ENCODE results near the gene PDE6B.

Gene PDE6B

GRCh38 chr4:620201-620600, 5.2 kb upstream of the PDE6B start:
- Histone ChIP-seq H3K36me3 (ENCODE audit: control insufficient read depth, insufficient read depth, low read length) (no peaks in the 10 kb centered on the region), H3K9ac (ENCODE audit: low read length) (no peak overlapping the region), H3K9me3 (ENCODE audit: control insufficient read depth, low read length) (no peaks in the 10 kb centered on the region), H3K4me1 (ENCODE audit: control insufficient read depth, insufficient read depth, low read length) (no peaks in the 10 kb centered on the region), H3K4me3 (ENCODE audit: low read length) (no peak overlapping the region), H3K27me3 (ENCODE audit: control insufficient read depth, insufficient read depth, low read length) (peaks cover 6% of the 10 kb centered on the region)

GRCh38 chr4:620851-621261, 4.5 kb upstream of the PDE6B start:
- Histone ChIP-seq H3K36me3 (ENCODE audit: control insufficient read depth, insufficient read depth, low read length) (no peaks in the 10 kb centered on the region), H3K9ac (ENCODE audit: low read length) (no peak overlapping the region), H3K4me3 (ENCODE audit: low read length) (no peak overlapping the region), H3K4me1 (ENCODE audit: control insufficient read depth, insufficient read depth, low read length) (no peaks in the 10 kb centered on the region), H3K9me3 (ENCODE audit: control insufficient read depth, low read length) (no peaks in the 10 kb centered on the region), H3K27me3 (ENCODE audit: control insufficient read depth, insufficient read depth, low read length) (peaks cover 6% of the 10 kb centered on the region)

DNA sequence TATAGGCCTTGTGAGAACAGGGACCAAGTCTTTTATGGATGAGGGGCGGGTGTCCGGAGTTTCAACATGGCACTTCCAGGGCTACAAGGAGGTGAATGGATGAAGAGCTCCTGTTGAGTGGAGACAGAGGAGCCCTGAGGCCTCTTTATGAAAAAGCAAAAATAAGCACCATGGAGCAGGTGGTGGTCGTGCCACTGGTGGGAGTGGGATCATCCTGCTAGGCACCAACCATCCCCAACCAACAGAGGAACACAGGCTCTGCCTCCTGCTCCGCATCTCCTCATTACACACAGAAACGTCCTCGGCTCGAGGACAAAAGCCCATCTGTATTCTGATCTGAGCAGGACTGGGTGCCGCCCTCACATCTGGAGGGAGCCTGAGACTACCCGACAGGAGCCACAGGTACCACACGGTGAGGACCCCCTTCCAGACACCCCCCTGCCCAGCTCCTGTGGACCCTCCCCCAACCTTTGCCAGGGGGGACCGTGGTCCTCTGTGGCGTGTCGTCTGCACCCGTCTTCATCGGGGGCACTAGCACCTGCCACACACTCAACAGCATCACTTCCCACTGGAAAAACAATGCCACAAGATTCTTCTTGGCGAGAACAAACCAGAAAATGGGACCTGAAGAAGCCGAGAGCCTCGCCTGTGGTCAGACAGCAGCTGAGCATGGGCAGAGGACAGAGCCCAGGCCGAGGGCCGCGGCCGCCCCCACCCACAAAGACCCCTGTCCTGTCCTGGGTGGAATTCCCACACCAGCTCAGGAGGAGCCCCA, 3.9 kb upstream of the PDE6B start:
- no peak overlapping the region for H3K9ac ChIP-seq (ENCODE audit: low read length)
- H3K4me1 ChIP-seq (ENCODE audit: control insufficient read depth, insufficient read depth, low read length), result no peaks in the 10 kb centered on the region
- H3K36me3 ChIP-seq (ENCODE audit: control insufficient read depth, insufficient read depth, low read length), result no peaks in the 10 kb centered on the region
- no peaks in the 10 kb centered on the region for H3K9me3 ChIP-seq (ENCODE audit: control insufficient read depth, low read length)
- no peak overlapping the region for H3K4me3 ChIP-seq (ENCODE audit: low read length)
- peaks cover 6% of the 10 kb centered on the region for H3K27me3 ChIP-seq (ENCODE audit: control insufficient read depth, insufficient read depth, low read length)

- Histone ChIP-seq H3K9me3 (ENCODE audit: control insufficient read depth, low read length) (no peaks in the 10 kb centered on the region), H3K36me3 (ENCODE audit: control insufficient read depth, insufficient read depth, low read length) (no peaks in the 10 kb centered on the region), H3K4me3 (ENCODE audit: low read length) (no peak overlapping the region), H3K27me3 (ENCODE audit: control insufficient read depth, insufficient read depth, low read length) (peaks cover 6% of the 10 kb centered on the region), H3K9ac (ENCODE audit: low read length) (no peak overlapping the region), H3K4me1 (ENCODE audit: control insufficient read depth, insufficient read depth, low read length) (no peaks in the 10 kb centered on the region)
Observed at GRCh38 chr4:622071-622995, 3.0 kb upstream of the PDE6B start.

DNA sequence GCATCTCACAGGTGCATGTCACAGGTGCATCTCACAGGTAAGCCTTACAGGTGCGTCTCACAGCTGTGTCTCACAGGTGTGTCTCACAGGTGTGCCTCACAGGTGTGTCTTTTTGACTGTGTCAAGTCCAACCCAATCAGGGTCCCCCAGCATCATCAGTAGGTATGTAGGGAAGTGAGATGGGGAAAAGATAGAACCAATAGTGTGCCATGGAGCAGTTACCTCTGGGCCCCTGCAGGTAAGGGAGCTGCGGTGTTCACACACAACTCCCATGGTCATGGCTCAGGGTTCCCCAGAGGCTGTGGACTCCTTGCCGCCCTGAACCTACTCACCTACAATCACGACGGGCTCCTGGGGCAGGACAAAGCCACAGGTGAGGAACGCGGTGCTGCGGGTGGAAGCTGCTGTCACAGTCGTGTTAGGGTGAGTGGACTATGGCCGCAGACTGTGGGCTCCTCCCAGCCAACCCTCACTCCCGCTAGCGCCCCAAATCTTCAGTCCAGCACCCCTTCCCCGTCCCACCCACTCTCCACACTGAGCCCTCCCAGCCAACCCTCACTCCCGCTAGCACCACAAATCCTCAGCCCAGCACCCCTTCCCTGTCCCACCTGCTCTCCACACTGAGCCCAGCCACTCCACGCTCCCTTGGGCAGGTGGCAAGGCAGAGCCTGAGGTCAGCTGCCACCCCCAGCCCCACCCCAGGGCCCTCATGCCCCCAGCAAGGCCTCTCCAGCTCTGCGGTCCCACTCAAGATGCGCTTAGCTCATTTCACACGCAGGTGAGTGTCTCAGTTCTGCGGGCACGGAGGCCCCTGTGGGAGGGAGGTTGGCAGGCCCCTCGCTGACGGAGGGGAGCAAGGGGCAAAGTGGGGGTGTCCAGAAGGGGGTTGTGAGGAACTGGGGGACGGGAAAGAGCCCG, 2.1 kb upstream of the PDE6B start:
- H3K36me3 ChIP-seq (ENCODE audit: control insufficient read depth, insufficient read depth, low read length), result no peaks in the 10 kb centered on the region
- no peaks in the 10 kb centered on the region for H3K4me1 ChIP-seq (ENCODE audit: control insufficient read depth, insufficient read depth, low read length)
- no peak overlapping the region for H3K9ac ChIP-seq (ENCODE audit: low read length)
- no peaks in the 10 kb centered on the region for H3K9me3 ChIP-seq (ENCODE audit: control insufficient read depth, low read length)
- no peaks in the 10 kb centered on the region for H3K27me3 ChIP-seq (ENCODE audit: control insufficient read depth, insufficient read depth, low read length)
- H3K4me3 ChIP-seq (ENCODE audit: low read length), result no peak overlapping the region

DNA sequence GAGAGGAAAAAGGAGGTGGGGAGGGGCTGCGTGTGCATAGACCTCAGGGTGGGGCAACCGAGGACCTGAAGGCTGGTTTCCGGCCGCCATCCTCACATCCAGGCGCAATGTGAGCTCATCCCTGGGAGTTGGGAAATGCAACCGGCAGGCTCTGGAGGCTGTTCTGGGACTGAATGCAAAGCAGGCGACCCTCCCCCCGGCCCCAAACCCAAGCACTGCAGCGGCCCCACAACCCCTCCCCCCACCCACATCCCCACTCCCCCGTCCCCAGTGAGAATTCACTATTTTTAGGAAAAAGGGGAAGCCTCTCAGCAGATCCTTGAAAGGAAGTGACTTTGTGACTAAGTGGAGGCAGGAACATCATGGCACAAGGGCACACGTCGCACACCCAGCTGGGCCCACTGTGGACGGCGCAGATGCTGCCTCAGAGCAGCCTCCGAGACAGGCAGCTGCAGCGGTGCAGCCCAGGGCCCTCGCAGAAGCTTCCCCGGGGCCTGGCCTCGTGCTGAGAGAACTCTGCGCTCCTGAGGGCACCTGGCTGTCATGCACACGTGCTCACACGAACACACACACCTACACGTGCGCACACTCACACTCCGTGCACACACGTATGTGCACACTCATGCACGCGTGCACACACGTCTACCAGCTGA, 1.3 kb upstream of the PDE6B start:
- Histone ChIP-seq H3K9me3 (ENCODE audit: control insufficient read depth, low read length) (no peaks in the 10 kb centered on the region), H3K36me3 (ENCODE audit: control insufficient read depth, insufficient read depth, low read length) (no peaks in the 10 kb centered on the region), H3K9ac (ENCODE audit: low read length) (no peak overlapping the region), H3K4me1 (ENCODE audit: control insufficient read depth, insufficient read depth, low read length) (no peaks in the 10 kb centered on the region), H3K4me3 (ENCODE audit: low read length) (no peak overlapping the region), H3K27me3 (ENCODE audit: control insufficient read depth, insufficient read depth, low read length) (peaks cover 3% of the 10 kb centered on the region)

- no peaks in the 10 kb centered on the region for H3K4me1 ChIP-seq (ENCODE audit: control insufficient read depth, insufficient read depth, low read length)
- H3K4me3 ChIP-seq (ENCODE audit: low read length), result no peak overlapping the region
- H3K36me3 ChIP-seq (ENCODE audit: control insufficient read depth, insufficient read depth, low read length), result no peaks in the 10 kb centered on the region
- H3K9me3 ChIP-seq (ENCODE audit: control insufficient read depth, low read length), result no peaks in the 10 kb centered on the region
- H3K27me3 ChIP-seq (ENCODE audit: control insufficient read depth, insufficient read depth, low read length), result peaks cover 4% of the 10 kb centered on the region
- no peak overlapping the region for H3K9ac ChIP-seq (ENCODE audit: low read length)
Observed at GRCh38 chr4:625631-626161, 323 bp downstream of the PDE6B start.

DNA sequence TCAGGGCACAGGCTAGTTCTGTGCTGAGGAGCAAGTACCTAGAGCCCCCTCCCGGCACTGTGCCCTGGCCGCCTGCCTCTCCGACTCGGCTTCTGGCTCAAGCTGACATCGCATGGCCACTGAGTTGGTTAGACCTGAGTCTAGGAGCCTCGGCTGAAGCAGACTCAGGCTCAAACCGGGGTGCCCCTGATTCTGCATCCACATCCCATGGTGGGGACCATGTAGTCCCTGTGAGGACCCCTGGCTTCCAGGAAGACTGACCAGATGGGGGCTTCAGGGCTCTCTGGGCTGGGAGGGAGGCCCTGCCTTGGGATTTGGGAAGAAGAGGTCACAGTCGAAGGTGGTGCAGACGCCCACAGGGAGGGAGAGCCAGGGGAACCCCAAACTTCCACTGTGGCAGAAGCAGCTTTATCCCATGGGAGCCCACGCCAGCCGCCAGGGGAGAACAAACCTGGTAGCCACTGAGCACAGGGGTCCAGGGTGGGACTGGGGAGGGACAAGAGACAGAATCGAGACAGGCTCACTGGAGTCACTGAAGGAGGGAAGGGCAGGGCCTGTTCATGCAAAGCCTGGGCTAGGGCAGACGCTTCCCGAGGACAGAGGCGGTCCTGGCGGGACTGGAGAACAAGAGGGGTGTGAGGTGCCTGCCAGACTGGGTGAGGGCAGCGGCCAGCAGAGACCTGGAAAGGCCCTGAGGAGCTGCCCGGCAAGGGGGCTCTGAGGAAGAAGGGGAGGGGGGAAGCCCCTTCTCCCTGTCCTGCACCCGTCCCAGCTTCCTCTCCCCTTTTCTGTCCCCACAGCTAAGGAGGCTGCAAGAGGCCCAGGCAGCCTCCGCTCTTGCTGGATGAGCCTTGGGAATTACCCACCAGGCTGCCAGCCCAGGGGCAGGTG, 1.1 kb downstream of the PDE6B start:
- Histone ChIP-seq H3K36me3 (ENCODE audit: control insufficient read depth, insufficient read depth, low read length) (no peaks in the 10 kb centered on the region), H3K9me3 (ENCODE audit: control insufficient read depth, low read length) (no peaks in the 10 kb centered on the region), H3K27me3 (ENCODE audit: control insufficient read depth, insufficient read depth, low read length) (peaks cover 4% of the 10 kb centered on the region), H3K9ac (ENCODE audit: low read length) (no peak overlapping the region), H3K4me1 (ENCODE audit: control insufficient read depth, insufficient read depth, low read length) (no peaks in the 10 kb centered on the region), H3K4me3 (ENCODE audit: low read length) (no peak overlapping the region)

GRCh38 chr4:627347-628125, 2.2 kb downstream of the PDE6B start:
- H3K4me3 ChIP-seq (ENCODE audit: low read length), result no peak overlapping the region
- H3K4me1 ChIP-seq (ENCODE audit: control insufficient read depth, insufficient read depth, low read length), result no peaks in the 10 kb centered on the region
- no peaks in the 10 kb centered on the region for H3K36me3 ChIP-seq (ENCODE audit: control insufficient read depth, insufficient read depth, low read length)
- H3K27me3 ChIP-seq (ENCODE audit: control insufficient read depth, insufficient read depth, low read length), result peaks cover 4% of the 10 kb centered on the region
- no peak overlapping the region for H3K9ac ChIP-seq (ENCODE audit: low read length)
- H3K9me3 ChIP-seq (ENCODE audit: control insufficient read depth, low read length), result no peaks in the 10 kb centered on the region

DNA sequence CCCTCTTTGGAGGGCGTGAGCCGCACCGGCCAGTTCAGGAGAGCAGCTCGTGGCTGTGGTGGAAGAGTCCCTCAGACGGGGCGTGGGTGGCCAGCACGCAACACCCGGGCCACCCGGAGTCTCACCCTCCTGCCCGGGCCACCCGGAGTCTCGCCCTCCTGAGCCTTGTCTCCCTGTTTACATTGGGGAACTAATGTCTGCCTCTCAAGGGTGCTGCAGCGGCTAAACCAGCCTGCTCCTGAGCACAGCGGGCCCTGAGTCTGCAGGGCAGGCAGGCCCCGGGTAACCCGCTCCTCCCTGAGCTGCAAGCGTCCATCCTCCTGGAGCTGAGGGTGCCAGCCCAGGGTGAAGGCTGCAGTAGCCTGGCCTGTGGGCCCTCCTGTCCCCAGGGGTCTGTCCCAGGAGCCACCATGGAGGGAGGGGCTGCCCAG, 3.0 kb downstream of the PDE6B start:
- Histone ChIP-seq H3K4me1 (ENCODE audit: control insufficient read depth, insufficient read depth, low read length) (no peaks in the 10 kb centered on the region), H3K27me3 (ENCODE audit: control insufficient read depth, insufficient read depth, low read length) (peaks cover 4% of the 10 kb centered on the region), H3K9me3 (ENCODE audit: control insufficient read depth, low read length) (no peaks in the 10 kb centered on the region), H3K9ac (ENCODE audit: low read length) (no peak overlapping the region), H3K36me3 (ENCODE audit: control insufficient read depth, insufficient read depth, low read length) (no peaks in the 10 kb centered on the region), H3K4me3 (ENCODE audit: low read length) (no peak overlapping the region)
